HL-60 (cell line): ENCODE measurements around the gene MCF2.
"Not testable (repeated sequence)": the region's sequence is repeated elsewhere in the genome, so short reads cannot be mapped to it uniquely, and the experiment has no call there.

Experiments used
- DNase-seq, 2 experiments: peaks; one replicate each; pipeline ENCODE4 v3.0.0-alpha.2; 2010 to 2020; ENCODE audit warnings: low read depth in 1 of 2, low spot score in 1 of 2
- H3K27ac ChIP-seq: fragments of 250-450 bp; sonication (Bioruptor Pico); replicated peaks from 2 replicates; pipeline ENCODE4 v1.5.1; 2020; ENCODE audit warnings: mild to moderate bottlenecking, moderate library complexity
- H3K27me3 ChIP-seq: fragments of 250-450 bp; sonication (Bioruptor Pico); 2 replicates; pipeline ENCODE4 v1.5.1; 2021; ENCODE audit warnings: mild to moderate bottlenecking, moderate library complexity; ENCODE audit not compliant: insufficient read depth, poor library complexity, severe bottlenecking
- H3K4me3 ChIP-seq: replicated peaks from 2 replicates; pipeline ENCODE4 v1.5.1; 2011; ENCODE audit warnings: mild to moderate bottlenecking, control low read depth, low read length; ENCODE audit not compliant: insufficient read depth
- CTCF ChIP-seq: IDR thresholded peaks from one replicate; pipeline ENCODE4 v1.5.1; 2011; ENCODE audit warnings: low read length, control low read depth, inconsistent platforms; ENCODE audit not compliant: insufficient read depth
- GABPA ChIP-seq: IDR thresholded peaks from 2 replicates; pipeline ENCODE4 v1.6.1; 2012; ENCODE audit warnings: low read depth
- POLR2AphosphoS5 ChIP-seq: IDR thresholded peaks from 2 replicates; pipeline ENCODE4 v1.6.1; 2012; ENCODE audit warnings: low read depth
- REST ChIP-seq: IDR thresholded peaks from 2 replicates; pipeline ENCODE4 v1.6.1; 2012; ENCODE audit warnings: low read depth; ENCODE audit not compliant: insufficient replicate concordance
- SPI1 ChIP-seq: IDR thresholded peaks from 2 replicates; pipeline ENCODE4 v1.6.1; 2012; ENCODE audit warnings: low read depth, mild to moderate bottlenecking, borderline replicate concordance

MCF2 gene

GRCh38 chrX:139691493-139691842 lies 16.5 kb downstream of the MCF2 start:
- no peak for DNase-seq
- H3K4me3 ChIP-seq, result no peak overlapping the region
- TF ChIP-seq REST (no peak), CTCF (no peak), SPI1 (no peak), GABPA (no peak), POLR2AphosphoS5 (no peak)
- no peak overlapping the region for H3K27ac ChIP-seq
- peaks cover 4% of the 10 kb centered on the region for H3K27me3 ChIP-seq

- DNase-seq, H3K27ac ChIP-seq, H3K4me3 ChIP-seq, H3K27me3 ChIP-seq: not testable (repeated sequence)
Measured at GRCh38 chrX:139685175-139685574, 22.8 kb downstream of the MCF2 start.

- H3K27me3 ChIP-seq, result no peaks in the 10 kb centered on the region
- TF ChIP-seq CTCF (no peak), POLR2AphosphoS5 (no peak), SPI1 (no peak), GABPA (no peak), REST (no peak)
- H3K27ac ChIP-seq, result no peak overlapping the region
- H3K4me3 ChIP-seq, result no peak overlapping the region
- no peak for DNase-seq
Measured at GRCh38 chrX:139680356-139680755, 27.6 kb downstream of the MCF2 start.

GRCh38 chrX:139647597-139647996 lies 60.4 kb downstream of the MCF2 start:
- Histone ChIP-seq H3K4me3 (no peak overlapping the region), H3K27me3 (no peaks in the 10 kb centered on the region), H3K27ac (no peak overlapping the region)
- TF ChIP-seq GABPA, result no peak
- no peak for TF ChIP-seq SPI1
- no peak for TF ChIP-seq REST
- TF ChIP-seq POLR2AphosphoS5, result no peak
- TF ChIP-seq CTCF, result no peak
- DNase-seq, result no peak
